Measurements from ENCODE around the gene EID2B.

- no peak for TF ChIP-seq CTCF (tag by site-specific recombination; IDR thresholded peaks at IDR 0.05)
- TF ChIP-seq ZBTB20 (tag by site-specific recombination; IDR thresholded peaks at IDR 0.05) = no peak
Measured at GRCh38 chr19:39508629-39509028, 24.0 kb downstream of the EID2B start.
